Smooth muscle cell of the umbilical artery (primary cell): ENCODE data around the gene RRP12. TPM values are rescaled to one million over a fixed set of nuclear protein-coding genes. Genes with fewer than 3 reads are reported as not detected.

Experiments
- total RNA-seq: library from RNA; depleted of rRNA; stranded (reverse); fragments of >200 nt; gene quantifications from 2 replicates; pipeline ENCODE4 v1.2.3, GENCODE V29; 2014

Gene RRP12
- 16.9 and 29.6 TPM in 2 replicates for total RNA-seq

DNA sequence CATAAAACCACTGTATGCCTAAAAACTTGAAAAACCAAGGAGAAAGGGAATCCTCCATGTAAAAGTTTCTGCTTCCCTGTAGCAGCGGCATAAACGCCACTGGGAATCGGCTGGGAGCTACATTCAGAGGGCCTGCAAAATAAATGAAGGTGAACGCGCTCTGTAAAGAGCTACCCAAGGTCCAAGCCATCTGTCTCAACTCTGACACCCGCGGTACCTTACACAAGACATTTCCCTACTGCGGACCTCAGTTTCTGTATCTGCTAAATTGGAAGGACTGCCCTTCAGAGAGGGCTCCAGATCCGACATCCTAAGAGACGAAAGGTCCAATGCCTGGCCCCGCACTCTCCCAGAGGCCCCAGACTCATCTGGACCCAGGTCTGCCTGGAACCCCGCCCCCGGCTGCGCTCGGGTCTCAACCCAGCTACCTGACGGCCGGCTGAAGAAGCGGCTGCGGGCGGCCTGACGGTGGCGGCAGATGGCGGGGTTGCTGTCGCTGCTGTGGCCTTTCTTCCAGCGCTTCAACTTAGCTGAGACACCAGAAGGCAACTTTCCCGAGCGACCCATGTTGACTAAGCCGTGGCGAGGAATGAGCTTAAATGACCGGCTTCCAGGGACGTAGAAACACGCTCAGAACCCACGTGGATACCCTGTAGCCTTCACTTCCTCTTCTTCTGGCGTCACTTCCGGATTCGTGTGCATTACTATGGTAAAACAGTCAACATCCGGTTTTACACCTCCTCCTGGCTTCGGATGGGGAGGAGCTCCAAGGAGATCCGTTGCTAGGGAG is at the start of gene RRP12:
Gene RRP12, minus strand, starts transcription at position 676 of the 790 bp plus-strand sequence. Its CDS starts 109 bp downstream, at position 567.

GRCh38 chr10:97445722-97446639 is 44.8 kb upstream of the RRP12 start, which contains the start of the genes EXOSC1 and ZDHHC16:
Gene EXOSC1, minus strand, starts transcription at chr10:97446006. Its CDS starts 21 bp downstream, at chr10:97445985.
Gene ZDHHC16, plus strand, starts transcription at chr10:97446175. Its CDS starts 5,501 bp downstream, at chr10:97451676.

DNA sequence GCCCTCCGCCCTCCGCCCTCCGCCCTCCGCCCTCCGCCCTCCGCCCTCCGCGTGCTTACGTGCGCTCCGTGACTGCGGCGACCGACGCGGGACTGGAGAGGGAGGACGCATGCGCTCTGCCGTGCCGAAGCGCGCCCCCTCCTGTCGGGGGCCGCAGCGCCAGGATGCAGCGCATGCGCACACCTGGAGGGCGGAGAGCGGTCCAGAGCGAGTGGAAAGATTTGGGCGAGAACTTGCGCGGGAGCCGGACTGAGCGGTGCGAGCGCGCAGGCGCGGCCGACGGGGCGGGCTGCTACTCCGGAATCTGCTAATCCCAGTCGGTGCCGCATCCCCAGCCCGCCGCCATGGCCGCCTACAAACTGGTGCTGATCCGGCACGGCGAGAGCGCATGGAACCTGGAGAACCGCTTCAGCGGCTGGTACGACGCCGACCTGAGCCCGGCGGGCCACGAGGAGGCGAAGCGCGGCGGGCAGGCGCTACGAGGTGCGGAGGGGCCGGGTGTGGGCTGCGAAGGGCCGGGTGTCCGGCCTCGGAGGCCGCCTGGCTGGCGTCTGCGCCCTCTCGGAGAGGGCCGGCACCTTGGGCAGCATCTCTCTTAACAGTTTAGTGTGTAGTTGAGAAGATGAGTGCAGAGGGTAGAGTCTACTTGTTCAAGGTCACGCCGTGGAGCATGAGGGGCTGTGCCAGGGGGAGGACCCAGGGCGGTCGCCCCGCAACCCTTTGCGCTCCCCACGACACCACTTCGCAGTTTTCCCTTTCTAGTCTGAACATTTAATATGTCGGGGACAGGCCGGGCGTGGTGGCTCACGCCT is 25.0 kb upstream of the RRP12 start, which contains the start of gene PGAM1:
Gene PGAM1, plus strand, starts transcription at position 228 of the 812 bp plus-strand sequence. Its CDS starts 117 bp downstream, at position 345.

DNA sequence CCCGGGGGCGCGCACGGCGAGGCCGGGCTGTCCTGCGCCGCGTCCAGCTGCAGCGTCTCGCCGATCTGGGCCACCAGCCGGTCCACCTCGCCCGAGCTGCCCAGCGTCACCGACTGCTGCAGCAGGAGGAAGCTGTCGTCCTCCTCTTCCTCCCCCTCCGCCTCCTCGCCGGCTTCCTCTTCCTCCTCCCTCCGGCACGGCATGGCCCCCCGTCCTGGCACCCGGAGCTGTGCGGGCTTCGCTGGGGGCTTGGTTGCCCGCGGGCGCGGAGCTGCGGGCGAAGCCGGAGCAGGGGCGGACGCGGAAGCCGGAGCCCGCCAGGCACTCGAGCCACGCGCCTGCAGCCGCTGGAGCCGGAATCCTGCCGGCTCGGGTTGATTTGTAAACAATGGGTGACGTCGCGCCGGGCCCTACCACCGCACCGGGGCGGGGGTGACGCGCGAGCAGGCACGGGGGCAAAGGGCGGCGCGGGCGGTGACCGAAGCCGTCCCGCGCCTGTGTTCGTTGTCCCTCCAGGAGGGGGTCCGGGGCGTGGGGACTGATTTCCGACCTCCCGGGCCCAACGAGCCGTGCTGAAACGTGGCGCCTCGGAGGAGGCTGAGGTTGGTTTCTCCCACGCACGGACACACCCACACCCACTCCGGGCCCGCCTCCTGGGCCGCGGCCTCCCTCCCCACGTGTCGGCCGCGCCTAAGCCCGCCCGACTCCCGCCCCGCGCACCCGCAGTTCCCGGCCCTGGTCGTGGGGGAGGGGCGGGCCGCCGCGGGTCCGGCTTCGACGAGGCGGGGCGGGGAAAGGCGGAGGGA is 66.6 kb downstream of the RRP12 start, which contains the start of gene FRAT2:
Gene FRAT2, minus strand, starts transcription at position 360 of the 806 bp plus-strand sequence. Its CDS starts 157 bp downstream, at position 203.

GRCh38 chr10:97318772-97319651 is 82.1 kb downstream of the RRP12 start, which contains the start of gene FRAT1:
Gene FRAT1, plus strand, starts transcription at chr10:97319271. Its CDS starts 183 bp downstream, at chr10:97319454.

Other genes with a start within 250 kb of the RRP12 start
- 0.05 TPM in 1 of 2 replicates, not detected in the other for gene SLIT1, start 215.4 kb downstream of the RRP12 start, total RNA-seq
- gene ARHGAP19, start 108.7 kb downstream of the RRP12 start, total RNA-seq, result 4.5 and 10.8 TPM in 2 replicates
- 0.09 and 0.59 TPM in 2 replicates for gene FRAT1, start 82.1 kb downstream of the RRP12 start, total RNA-seq
- gene FRAT2, start 66.6 kb downstream of the RRP12 start, total RNA-seq, result 2.4 and 2.7 TPM in 2 replicates
- 483 and 606 TPM in 2 replicates for gene PGAM1, start 24.9 kb upstream of the RRP12 start, total RNA-seq
- 27.9 and 32.7 TPM in 2 replicates for gene EXOSC1, start 44.7 kb upstream of the RRP12 start, total RNA-seq
- gene ZDHHC16, start 44.8 kb upstream of the RRP12 start, total RNA-seq, result 40.6 and 40.7 TPM in 2 replicates
- 59.7 and 84.2 TPM in 2 replicates for gene MMS19, start 97.1 kb upstream of the RRP12 start, total RNA-seq
- 29.7 and 34.0 TPM in 2 replicates for gene UBTD1, start 97.6 kb upstream of the RRP12 start, total RNA-seq
- 0.74 and 0.89 TPM in 2 replicates for gene ANKRD2, start 171.4 kb upstream of the RRP12 start, total RNA-seq
- gene HOGA1, start 183.0 kb upstream of the RRP12 start, total RNA-seq, result under 0.01 and 0.32 TPM in 2 replicates
- 0.23 and 0.30 TPM in 2 replicates for gene C10orf62, start 188.4 kb upstream of the RRP12 start, total RNA-seq
- gene MORN4, start 232.2 kb upstream of the RRP12 start, total RNA-seq, result 4.8 and 6.6 TPM in 2 replicates
- gene PI4K2A, start 239.3 kb upstream of the RRP12 start, total RNA-seq, result 25.5 and 28.0 TPM in 2 replicates